Thyroid gland (tissue), 4 donors: Measurements from ENCODE around the gene TRIM72.

Experiments used
- POLR2A ChIP-seq, 2 donors: fragments of 450-650 bp; IDR thresholded peaks; one replicate each; pipeline ENCODE4 v1.6.1; 2017; ENCODE audit warnings: antibody characterized with exemption in 2 of 2, mild to moderate bottlenecking in 2 of 2, moderate library complexity in 1 of 2
- TF ChIP-seq, protein P1 (sequence below), 6 experiments: fragments of 200-600 bp in 3 of 6; fragments of 450-650 bp in 3 of 6; sonication (generic) in 3 of 6; IDR thresholded peaks; one replicate each; pipeline ENCODE4 v1.5.1; 2016 to 2019; ENCODE audit warnings: antibody characterized with exemption in 6 of 6, mild to moderate bottlenecking in 2 of 6, inconsistent platforms in 1 of 6, moderate library complexity in 1 of 6

- TF ChIP-seq, protein P1, sequence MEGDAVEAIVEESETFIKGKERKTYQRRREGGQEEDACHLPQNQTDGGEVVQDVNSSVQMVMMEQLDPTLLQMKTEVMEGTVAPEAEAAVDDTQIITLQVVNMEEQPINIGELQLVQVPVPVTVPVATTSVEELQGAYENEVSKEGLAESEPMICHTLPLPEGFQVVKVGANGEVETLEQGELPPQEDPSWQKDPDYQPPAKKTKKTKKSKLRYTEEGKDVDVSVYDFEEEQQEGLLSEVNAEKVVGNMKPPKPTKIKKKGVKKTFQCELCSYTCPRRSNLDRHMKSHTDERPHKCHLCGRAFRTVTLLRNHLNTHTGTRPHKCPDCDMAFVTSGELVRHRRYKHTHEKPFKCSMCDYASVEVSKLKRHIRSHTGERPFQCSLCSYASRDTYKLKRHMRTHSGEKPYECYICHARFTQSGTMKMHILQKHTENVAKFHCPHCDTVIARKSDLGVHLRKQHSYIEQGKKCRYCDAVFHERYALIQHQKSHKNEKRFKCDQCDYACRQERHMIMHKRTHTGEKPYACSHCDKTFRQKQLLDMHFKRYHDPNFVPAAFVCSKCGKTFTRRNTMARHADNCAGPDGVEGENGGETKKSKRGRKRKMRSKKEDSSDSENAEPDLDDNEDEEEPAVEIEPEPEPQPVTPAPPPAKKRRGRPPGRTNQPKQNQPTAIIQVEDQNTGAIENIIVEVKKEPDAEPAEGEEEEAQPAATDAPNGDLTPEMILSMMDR (IDR thresholded peaks at IDR 0.05): no peak
- TF ChIP-seq POLR2A (IDR thresholded peaks at IDR 0.05): no peak
Measured at GRCh38 chr16:31167315-31167714, 46.6 kb upstream of the TRIM72 start.
